HFFc6 (cell line): ENCODE data around the gene ADAM12. TPM values are rescaled to one million over a fixed set of nuclear protein-coding genes. Genes with fewer than 3 reads are reported as not detected.

Experiments used
- DNase-seq: peaks from one replicate; pipeline ENCODE4 v3.0.0-alpha.2; 2018
- H3K27ac Mint-ChIP-seq: 2 replicates; pipeline ENCODE4 v1.8.0; 2020; ENCODE audit warnings: mild to moderate bottlenecking, mixed read lengths
- H3K27me3 Mint-ChIP-seq: 2 replicates; pipeline ENCODE4 v1.8.0; 2021; ENCODE audit warnings: mild to moderate bottlenecking, moderate library complexity, mixed read lengths; ENCODE audit not compliant: insufficient read depth
- H3K36me3 Mint-ChIP-seq: 2 replicates; pipeline ENCODE4 v1.8.0; 2021; ENCODE audit warnings: low read depth, mixed read lengths
- H3K4me1 Mint-ChIP-seq: 2 replicates; pipeline ENCODE4 v1.8.0; 2020; ENCODE audit warnings: low read depth, mixed read lengths
- H3K4me3 Mint-ChIP-seq: 2 replicates; pipeline ENCODE4 v1.8.0; 2020; ENCODE audit warnings: mild to moderate bottlenecking, moderate library complexity, mixed read lengths
- H3K9me3 Mint-ChIP-seq: 2 replicates; pipeline ENCODE4 v1.8.0; 2020; ENCODE audit warnings: mild to moderate bottlenecking, mixed read lengths
- CTCF ChIP-seq: fragments of 200-600 bp; sonication (generic); IDR thresholded peaks from 2 replicates; pipeline ENCODE4 v1.5.0; 2021; ENCODE audit warnings: antibody characterized with exemption, mild to moderate bottlenecking
- total RNA-seq, 6 experiments: library from RNA; stranded (reverse); fragmentation: NEBNext Ultra II Directional; extraction: Animal tissue kit (Norgen Biotek cat#: 25700); gene quantifications; 2 replicates in 1 of 6; 3 replicates in 5 of 6; pipeline ENCODE4 v1.2.3, GENCODE V29; 2021

Gene ADAM12
- total RNA-seq, 6 experiments from 2014 or later: 7.5 to 12.5 (median 11.5) TPM

GRCh38 chr10:126214679-126215078, 173.6 kb downstream of the ADAM12 start:
- H3K4me1 Mint-ChIP-seq: peaks cover 35% of the 10 kb centered on the region
- TF ChIP-seq CTCF: no peak
- no peak overlapping the region for H3K27ac Mint-ChIP-seq
- H3K36me3 Mint-ChIP-seq: peaks cover 6% of the 10 kb centered on the region
- no peaks in the 10 kb centered on the region for H3K9me3 Mint-ChIP-seq
- no peak overlapping the region for H3K4me3 Mint-ChIP-seq
- peaks cover 4% of the 10 kb centered on the region for H3K27me3 Mint-ChIP-seq
- DNase-seq: no peak

GRCh38 chr10:126214021-126214420, 174.3 kb downstream of the ADAM12 start:
- Mint-ChIP-seq H3K4me1 (peaks cover 41% of the 10 kb centered on the region), H3K36me3 (peaks cover 6% of the 10 kb centered on the region), H3K4me3 (no peak overlapping the region), H3K27ac (no peak overlapping the region), H3K27me3 (peaks cover 4% of the 10 kb centered on the region), H3K9me3 (no peaks in the 10 kb centered on the region)
- no peak for DNase-seq
- TF ChIP-seq CTCF: no peak

- Mint-ChIP-seq H3K27ac (no peak overlapping the region), H3K4me1 (peaks cover 54% of the 10 kb centered on the region), H3K9me3 (no peaks in the 10 kb centered on the region), H3K4me3 (no peak overlapping the region), H3K36me3 (peaks cover 6% of the 10 kb centered on the region), H3K27me3 (peaks cover 5% of the 10 kb centered on the region)
- no peak for DNase-seq
- TF ChIP-seq CTCF: no peak
These were observed 175.5 kb downstream of the ADAM12 start for GRCh38 chr10:126212738-126213137.

- no peak for TF ChIP-seq CTCF
- Mint-ChIP-seq H3K27me3 (peaks cover 5% of the 10 kb centered on the region; the same call in 1 of the 2 replicates), H3K9me3 (no peaks in the 10 kb centered on the region), H3K27ac (no peak overlapping the region), H3K4me3 (no peak overlapping the region), H3K4me1 (peaks cover 59% of the 10 kb centered on the region), H3K36me3 (peaks cover 10% of the 10 kb centered on the region)
- DNase-seq: no peak
These were observed 178.1 kb downstream of the ADAM12 start for GRCh38 chr10:126210051-126210651.

GRCh38 chr10:126209451-126209850, 178.8 kb downstream of the ADAM12 start:
- no peaks in the 10 kb centered on the region for H3K9me3 Mint-ChIP-seq
- H3K27ac Mint-ChIP-seq: no peak overlapping the region

More at GRCh38 chr10:126209451-126209850, 178.8 kb downstream of the ADAM12 start:
- Mint-ChIP-seq H3K36me3 (peaks cover 10% of the 10 kb centered on the region), H3K4me1 (peaks cover 66% of the 10 kb centered on the region), H3K4me3 (no peak overlapping the region), H3K27me3 (peaks cover 5% of the 10 kb centered on the region; the same call in 1 of the 2 replicates)
- no peak for DNase-seq
- no peak for TF ChIP-seq CTCF
